NCI-H1694 (cell line): ENCODE measurements around the gene PTPRN.
"Not testable (repeated sequence)": the region's sequence is repeated elsewhere in the genome, so short reads cannot be mapped to it uniquely, and the experiment has no call there.

Source experiments
- DNase-seq: peaks from one replicate; lab custom pipeline; 2025; lab: John Stamatoyannopoulos, UW

PTPRN gene

DNA sequence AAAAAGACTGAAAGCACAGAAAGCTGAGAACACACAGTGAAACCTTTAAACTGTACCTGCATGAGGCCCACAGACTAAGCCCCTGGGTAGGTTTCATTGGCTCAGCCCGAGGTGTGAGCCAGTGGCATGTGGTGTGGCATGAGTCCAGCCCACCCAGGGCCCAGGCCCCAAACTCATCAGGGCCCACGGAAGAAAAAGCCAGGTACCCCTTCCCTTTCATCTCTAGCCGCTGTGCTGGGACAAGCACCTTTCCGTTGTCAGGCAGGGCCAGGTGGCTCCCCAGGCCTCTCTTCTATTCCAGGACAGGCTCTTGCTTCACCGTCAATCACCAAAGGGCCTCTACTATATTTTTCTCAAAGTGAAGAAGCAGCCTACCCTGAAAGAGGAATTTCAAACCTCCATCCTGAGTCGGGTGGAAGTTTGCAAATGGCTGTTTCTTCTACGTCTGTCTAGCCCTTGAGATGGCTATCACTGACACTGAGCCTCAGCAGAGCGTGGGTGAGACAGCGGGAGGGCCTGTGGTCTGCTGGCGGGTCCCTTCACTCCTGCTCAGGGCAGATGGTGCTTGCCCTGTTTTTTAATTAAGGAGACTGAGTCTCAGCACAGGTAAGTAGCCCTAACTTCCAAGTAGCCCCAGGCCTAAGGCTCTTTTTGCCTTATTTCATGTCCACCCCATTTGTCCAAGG is 21.5 kb downstream of the PTPRN start:
- DNase-seq: no peak

DNA sequence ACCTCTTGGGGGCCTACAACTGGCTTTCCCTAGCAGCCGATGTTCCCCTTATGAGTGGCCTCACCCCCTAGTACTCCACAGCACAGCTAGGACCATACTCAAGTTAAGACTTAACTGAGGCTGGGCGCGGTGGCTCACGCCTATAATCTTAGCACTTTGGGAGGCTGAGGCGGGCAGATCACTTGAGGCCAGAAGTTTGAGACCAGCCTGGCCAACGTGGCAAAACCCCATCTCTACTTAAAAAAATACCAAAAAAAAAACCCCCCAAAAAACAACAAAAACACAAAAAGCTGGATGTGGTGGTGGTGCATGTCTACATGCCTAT is 22.1 kb downstream of the PTPRN start:
- DNase-seq: not testable (repeated sequence)

DNA sequence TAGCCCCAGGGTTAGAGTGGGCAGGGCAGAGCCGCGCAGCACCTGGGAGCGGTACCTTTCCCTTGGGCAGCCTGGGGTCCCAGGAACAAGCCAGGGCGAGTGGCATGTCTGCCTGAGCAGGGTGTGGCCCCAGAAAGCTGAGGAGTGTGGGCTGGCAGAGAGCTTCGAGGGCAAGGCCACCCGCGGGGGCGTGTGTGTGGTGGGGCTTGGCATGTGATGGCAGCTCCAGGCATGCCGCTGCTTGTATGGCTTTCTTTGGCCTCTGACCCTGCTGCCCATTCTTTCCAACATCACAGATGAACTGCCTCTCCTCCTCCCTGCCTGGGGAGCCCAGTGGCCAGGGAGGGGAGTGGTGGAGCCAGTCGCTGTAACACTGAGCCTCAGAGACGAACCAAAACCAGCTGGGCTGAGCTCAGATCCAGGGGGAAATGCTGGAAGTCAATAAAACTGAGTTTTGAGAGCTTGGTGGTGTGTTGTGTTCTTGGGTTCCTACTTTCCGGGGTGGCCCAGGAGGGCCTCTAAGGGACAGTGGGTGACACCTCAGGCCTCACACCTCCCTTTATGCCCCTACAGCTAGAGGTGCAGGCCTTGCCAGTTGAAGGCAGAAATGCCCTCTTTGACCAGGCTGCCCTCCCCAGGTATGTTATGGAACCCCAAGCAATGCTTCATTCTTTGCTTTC is 22.6 kb downstream of the PTPRN start:
- DNase-seq: no peak

DNA sequence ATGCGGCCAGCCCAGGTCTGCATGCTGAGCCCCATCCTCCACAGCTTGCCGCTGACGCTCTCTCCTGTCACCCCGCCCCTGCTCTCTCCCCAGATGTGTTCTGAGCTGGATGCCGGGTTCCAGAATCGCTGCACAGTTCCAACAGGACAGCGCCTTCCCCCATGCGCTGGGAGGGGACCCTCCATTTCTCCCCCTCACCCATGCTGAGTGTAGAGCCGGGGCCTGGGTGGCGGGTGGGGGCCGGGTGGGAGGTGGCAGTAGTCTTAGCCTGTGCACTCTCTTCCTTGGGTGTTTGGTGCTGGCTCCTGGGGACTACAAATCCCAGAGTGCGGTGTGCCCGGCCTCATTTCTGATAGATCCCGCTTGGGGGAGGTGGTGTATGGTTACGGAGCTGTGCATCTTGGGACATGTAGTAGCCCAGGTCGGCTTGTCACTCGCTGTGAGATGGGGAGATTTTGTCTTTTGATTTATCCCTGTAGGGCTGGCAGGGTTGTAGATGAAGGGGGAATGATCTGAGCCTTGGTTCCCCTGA is 23.2 kb downstream of the PTPRN start:
- DNase-seq: no peak

DNA sequence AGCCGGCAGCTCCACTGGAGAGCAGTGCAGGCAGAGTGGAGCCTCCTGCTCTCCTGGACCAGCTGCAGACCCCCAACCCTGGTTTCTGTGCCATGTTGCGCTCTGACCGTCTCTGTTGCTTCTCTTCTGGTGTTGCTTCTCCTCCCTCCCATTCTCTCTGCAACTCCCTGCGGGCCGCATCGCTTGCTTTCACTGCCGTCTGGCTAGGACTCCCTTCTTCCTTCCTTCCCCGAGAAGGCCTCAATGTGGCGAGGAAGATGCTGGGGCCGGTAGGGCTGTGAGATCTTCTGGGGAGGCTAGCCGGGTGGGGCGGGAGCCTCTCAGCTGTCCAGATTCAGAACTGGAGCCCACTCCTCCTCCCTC is 23.8 kb downstream of the PTPRN start:
- DNase-seq: no peak

DNA sequence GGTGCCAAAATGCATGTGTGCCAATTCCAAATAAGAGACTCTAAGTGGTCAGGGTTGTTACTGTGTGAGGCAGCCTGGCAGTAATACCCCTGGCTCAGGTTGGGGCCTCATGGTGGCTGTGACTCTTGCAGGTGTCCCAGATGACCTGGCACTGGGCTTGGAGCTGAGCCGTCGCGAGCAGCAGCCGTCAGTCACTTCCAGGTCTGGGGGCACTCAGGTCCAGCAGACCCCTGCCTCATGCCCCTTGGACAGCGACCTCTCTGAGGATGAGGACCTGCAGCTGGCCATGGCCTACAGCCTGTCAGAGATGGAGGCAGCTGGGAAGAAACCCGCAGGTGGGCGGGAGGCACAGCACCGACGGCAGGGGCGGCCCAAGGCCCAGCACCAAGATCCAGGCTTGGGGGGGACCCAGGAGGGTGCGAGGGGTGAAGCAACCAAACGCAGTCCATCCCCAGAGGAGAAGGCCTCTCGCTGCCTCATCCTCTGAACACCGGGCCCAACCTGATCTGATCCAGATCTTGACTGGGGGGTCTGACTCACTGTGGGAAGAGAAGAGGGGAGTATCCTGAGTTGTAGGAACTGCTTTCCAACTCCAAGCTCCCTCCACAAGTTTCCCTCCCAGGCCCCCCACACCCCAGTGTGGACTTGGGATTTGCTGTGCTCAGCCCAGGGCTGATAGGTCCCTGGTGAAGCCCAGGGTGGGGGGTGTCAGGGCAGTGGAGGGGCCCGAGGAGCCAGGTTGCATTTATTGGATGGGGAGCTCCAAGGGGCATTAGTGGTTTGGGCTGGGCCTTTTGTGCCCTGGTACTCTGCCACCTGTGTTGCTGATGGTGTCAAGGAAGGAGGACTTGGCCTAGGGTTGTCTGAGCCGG is 24.5 kb downstream of the PTPRN start:
- no peak for DNase-seq

DNA sequence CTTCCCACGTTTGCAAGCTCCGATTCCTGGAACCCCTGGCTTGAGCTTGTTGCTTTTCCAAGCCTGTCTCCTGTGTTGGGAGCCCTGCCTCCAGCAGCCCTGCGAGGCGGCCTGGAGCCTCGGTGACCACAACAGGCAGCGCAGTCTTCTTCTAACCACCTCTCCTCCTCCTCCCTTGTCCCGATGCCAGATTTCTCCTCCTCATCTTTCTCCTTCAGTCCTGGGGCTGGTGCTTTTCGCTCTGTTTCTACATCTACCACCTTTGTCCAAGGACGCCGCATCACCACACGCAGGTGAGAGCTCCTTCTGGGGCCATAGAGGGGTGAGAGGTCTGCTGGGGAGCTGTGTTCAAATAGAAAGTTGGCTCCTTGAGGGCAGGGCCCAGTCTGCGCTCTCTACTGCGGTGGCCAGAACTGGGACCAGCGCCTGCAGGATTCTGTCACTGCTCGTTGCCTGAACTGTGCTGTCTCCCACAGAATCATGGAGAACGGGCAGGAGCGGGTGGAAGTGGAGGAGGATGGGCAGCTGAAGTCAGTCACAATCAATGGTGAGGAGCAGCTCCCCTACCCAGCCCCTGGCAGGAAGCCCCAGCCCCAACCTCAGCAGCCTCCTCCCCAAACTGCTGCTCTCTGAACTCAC is 26.1 kb downstream of the PTPRN start:
- no peak for DNase-seq

DNA sequence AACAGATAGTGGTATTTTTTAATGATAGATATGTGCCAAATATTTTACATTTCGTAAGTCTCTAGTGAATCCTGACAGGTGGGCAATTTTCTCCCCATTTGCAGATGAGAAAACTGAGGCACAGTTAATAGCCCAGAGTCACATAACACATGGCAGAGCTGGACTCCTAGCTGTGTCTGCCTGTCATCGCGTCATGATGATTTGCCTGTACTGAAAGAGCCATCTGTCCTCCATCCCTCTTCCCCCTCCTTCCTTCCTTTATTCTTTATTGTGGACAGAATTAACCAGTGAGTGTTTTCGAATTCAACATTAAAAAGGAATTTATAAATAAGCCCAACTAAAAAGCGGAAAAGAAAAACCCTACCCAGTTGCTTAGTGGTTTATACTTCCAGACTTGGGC is 26.8 kb downstream of the PTPRN start:
- DNase-seq: no peak

DNA sequence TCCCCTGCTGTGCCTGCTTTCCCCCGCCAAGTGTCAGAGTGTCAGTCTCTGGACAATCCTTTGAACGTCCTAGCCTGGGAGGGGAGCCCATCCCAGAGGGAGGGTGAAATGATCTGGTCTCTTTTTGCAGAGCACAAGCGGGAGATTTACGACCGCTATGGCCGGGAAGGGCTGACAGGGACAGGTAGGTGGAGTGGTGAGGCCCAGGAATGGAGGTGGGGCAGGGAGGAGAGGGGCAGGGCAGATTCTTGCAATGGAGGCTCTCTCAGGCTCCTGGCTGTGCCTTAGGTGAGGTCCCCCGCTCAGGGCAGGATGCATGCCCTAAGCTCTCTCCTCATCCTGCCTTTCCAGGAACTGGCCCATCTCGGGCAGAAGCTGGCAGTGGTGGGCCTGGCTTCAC is 27.6 kb downstream of the PTPRN start:
- DNase-seq: no peak

DNA sequence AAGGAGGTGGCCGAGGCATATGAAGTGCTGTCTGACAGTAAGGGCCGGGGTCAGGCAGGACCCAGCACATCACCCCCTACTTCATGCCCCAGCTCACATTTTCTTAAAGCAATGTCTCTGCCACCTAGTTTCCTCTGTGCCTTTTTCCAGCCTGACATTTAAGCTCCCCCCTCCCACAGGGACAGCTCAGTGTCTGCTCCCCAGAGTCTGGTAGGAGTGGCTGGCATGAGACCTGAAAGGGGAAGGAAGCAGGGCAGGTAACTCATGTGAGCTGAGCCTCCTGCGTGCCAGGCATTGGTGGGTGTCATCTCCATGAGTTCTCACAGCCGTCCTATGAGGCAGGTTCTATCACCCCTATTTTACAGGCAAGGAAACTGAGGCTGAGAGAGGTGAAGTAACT is 28.6 kb downstream of the PTPRN start:
- no peak for DNase-seq

DNA sequence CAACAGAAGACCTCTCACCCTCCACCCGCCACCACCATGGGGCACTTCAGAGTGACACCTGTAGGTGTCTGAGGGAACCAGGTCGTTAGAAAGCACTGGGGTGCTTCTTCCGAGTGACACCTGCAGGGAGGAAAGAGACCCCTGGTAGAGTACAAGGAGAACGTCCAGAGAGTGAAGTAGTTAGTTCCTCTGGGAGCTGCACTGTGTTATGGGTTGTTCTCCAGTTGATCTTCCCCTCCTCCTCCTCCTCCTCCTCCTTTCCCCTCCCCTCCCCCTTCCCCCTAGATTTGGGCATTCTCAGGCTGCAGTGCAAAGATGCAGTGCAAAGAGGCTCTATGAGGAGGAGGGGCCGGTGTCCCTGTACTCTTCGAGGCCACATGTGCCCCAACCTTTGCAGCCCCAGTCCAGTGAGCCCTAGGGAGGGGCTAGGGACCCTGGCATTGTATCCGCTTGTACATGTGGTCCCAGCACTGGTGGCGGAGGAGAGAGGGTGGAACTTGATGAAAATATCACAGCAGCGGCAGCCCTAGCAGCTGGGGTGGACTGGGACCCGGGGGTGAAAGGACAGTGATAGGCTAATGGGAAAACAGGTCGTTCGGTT is 29.2 kb downstream of the PTPRN start:
- DNase-seq: no peak

DNA sequence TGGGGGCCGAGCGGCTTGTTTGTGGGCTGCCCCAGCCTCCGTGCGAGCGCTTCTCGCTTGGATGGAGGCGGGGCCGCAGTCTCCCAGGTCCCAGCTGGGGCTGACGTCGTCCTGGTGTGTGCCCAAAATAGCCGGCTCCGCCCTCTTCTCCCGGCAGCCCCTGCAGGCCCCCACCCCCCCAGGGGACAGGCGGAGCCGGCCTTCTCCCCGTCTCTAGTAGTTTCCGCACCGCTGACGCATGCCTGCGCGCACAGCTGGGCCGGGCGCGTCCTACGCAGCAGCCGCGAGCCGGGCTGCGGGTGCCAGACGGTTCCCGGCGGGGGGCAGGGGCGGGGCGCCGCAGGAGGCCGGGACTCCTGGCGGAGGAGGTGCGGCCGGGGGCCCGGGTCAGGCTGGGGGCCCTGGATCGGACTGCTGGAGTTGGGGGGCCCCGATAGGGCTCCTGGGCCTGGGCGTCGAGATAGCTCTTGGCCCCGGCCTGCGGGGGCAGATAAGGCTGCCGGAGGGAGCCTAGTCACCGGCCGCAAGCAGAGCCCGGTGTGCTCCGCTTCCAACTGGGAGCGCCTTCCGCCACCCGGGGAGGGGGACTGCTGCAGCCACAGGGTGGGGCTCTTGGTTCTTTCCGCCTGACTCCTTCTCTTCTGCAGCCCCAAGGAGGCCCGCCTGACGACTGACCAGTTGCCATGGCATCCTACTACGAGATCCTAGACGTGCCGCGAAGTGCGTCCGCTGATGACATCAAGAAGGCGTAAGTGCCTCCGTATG is 29.9 kb downstream of the PTPRN start, which contains the start of gene DNAJB2:
Gene DNAJB2 (plus strand): TSS at position 216 of the 765 bp plus-strand sequence. CDS start 468 bp downstream, at position 684.
- DNase-seq: peak; percentile 96

DNA sequence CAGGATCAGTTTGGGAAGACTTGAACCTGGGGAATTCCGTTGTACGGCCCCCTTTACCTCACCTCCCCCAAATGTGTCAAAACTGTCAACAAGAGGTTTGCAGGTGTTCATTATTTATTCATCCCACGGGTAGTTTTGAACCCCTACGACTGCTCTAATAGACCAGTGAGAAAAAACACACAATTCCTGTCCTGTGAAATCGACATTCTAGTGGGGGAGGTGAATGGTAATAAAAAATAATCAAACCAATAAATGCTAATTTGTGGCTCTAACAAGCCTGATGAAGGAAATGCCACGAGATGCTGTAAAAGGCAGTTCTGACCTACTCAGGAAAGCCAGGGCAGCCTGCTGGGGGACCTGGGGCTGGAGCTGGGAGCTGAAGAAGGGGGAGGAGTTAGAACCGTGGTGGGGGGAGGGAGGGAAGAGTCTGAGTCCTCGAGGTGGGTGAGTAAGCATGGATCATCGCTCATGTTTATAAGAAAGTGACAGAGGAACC is 30.5 kb downstream of the PTPRN start:
- no peak for DNase-seq

DNA sequence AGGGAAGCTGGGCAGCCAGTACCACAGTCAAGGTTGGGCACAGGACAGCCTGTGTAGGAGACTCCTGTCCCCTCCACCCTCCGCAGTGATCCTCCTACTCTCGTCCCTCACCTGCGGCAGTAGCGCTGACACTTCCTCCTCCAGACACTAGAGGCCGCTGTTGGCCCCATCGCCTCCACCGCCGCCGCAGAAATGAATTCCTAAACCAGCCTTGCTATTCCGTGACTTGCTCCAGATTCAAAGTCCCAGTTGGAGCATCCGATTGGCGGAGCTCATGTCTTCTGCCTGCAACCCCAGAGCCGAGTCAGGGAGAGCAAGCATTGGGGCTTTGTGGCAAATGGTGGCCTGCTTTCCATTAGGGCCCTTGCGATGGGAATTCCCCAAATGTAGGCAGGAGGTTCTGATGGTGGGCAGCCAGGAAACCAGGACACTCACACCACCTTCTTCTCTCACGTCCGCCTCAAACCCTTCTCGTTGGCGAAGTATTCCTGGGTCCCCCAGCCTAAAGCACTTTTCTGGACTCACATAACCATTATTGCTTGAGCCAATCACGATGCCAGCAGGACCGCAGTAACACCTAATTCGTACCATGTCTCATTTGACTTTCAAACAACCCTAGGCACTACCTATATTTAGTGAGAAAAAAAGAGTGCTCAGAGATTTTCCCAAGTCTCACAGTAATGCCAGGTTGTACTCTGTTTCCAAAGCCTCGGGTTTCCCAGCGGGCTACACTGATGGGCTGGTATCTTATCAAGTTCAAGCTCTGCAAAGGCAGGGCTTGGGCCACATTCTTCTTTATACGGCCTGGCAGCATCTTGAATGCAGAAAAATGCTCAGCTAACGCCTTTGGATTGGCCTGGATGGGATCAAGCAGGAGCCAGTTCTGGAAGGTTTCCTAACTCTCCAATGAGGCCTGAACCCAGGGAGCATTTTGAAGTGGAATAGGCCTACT is 31.2 kb downstream of the PTPRN start:
- DNase-seq: peak; percentile 86

DNA sequence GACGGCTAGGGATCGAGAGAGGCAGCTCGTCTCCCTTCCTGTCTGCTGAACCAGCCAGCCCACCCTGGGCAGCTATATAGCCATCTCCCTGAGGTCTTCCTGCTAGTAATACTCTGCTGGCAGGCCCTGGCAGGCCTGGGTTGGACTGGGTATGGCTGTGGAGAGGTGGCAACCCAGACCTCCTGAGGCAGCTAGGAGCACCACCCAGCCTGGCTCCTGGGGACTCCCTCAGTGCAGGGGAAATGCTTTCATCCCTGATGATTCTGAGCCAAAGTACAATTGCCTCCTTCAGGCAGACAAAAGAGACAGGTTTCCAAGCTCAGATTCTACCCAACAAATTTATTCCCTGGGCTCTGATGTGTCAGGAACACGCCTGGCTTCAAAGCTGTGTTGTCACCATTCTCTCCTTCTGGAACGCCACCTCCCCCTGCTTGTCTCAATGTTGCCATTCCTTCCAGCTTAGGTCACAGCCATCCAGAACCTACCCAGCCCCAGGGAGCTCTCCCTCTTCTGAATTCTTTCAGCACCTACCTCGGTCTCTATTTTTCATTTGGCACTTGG is 34.8 kb downstream of the PTPRN start:
- DNase-seq: no peak

DNA sequence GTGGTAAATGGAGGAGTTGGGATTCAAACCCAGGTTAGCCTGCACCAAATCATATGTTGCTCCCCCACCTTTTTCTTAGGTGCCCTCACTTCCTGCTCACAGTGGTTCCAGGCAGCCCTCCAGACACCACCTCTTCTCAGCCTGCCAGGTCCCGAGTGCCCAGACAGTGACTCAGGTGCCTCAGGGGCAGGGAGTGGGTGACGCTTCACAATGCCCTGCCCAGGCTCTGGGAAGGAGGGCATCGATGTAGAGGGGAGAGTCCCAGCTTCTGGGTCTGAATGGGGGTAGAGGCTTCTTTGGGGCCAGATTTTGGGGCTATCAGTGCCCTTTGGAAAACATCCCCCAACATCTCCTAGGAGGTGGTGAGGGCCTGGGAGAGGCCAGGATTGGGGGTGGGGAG is 35.3 kb downstream of the PTPRN start:
- no peak for DNase-seq

DNA sequence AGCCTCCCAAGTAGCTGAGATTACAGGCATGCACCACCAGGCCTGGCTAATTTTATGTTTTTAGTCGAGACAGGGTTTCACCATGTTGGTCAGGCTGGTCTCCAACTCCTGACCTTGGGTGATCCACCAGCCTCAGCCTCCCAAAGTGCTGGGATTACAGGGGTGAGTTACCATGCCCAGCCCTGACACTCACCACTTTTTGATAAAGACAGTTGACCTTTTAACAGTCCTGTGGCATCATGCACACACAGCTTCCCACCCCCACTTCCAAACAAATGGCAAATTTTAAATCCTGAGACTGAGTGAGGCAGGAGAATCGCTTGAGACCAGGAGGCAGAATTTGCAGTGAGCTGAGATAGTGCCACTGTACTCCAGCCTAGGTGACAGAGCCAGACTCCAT is 36.2 kb downstream of the PTPRN start:
- DNase-seq: no peak

DNA sequence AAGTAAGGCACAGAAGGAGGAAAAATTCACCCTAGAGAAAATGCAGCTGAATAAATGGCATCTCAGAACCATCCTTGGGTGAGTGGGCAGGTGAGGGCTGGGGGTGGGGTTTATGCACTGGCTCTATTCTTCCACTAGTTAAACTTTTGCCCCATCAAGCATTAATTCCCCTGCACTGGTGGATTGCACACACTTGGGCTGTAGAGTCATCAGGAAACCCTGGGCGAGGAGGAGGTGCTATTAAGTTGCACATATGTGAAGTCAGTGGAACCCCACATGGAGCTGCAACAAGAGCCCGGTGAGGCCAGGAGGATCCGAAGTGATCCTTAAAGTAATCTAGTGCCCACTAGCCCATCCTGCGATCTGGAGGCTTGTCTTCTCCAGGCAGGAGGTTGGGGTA is 36.8 kb downstream of the PTPRN start:
- no peak for DNase-seq

DNA sequence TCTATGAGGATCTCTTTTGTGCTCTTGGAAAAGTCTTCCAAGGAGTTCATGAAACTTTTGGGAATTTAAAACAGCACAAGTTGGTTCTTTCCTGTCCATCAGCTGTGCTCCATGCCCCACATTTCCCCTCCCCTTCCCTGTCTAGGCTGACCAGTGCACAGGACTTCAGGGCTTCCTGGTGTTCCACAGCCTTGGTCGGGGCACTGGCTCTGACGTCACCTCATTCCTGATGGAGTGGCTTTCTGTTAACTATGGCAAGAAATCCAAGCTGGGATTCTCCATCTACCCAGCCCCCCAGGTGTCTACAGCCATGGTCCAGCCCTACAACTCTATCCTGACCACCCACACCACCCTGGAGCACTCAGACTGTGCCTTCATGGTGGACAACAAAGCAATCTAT is 38.2 kb downstream of the PTPRN start:
- no peak for DNase-seq

DNA sequence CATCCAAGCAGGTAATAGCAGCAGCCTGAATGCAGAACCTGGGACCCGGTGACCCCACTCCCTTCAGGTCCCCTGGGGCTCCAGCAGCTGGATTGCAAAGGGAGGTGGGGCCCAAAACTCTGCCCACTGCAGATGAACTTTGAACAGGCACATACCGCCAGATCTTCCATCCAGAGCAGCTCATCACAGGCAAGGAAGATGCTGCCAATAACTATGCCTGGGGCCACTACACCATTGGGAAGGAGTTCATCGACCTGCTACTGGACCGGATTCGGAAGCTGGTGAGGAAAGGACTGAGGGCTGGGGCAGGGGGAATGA is 39.2 kb downstream of the PTPRN start:
- DNase-seq: no peak
